ENCODE measurements around the gene HECTD2.
"Not testable (repeated sequence)": the region's sequence is repeated elsewhere in the genome, so short reads cannot be mapped to it uniquely, and the experiment has no call there.

HECTD2 gene

GRCh38 chr10:91422915-91423314, 12.8 kb downstream of the HECTD2 start:
- H3K36me3 ChIP-seq (ENCODE audit: control insufficient read depth, insufficient read depth, low read length) = no peaks in the 10 kb centered on the region
- no peaks in the 10 kb centered on the region for H3K27me3 ChIP-seq (ENCODE audit: control insufficient read depth, insufficient read depth, low read length)
- H3K9ac ChIP-seq (ENCODE audit: low read length) = no peak overlapping the region
- H3K27ac ChIP-seq (ENCODE audit: low read depth, low read length) = no peak overlapping the region
- H3K4me3 ChIP-seq (ENCODE audit: low read length) = no peak overlapping the region
- H3K4me1 ChIP-seq (ENCODE audit: control insufficient read depth, insufficient read depth, low read length) = no peaks in the 10 kb centered on the region

DNA sequence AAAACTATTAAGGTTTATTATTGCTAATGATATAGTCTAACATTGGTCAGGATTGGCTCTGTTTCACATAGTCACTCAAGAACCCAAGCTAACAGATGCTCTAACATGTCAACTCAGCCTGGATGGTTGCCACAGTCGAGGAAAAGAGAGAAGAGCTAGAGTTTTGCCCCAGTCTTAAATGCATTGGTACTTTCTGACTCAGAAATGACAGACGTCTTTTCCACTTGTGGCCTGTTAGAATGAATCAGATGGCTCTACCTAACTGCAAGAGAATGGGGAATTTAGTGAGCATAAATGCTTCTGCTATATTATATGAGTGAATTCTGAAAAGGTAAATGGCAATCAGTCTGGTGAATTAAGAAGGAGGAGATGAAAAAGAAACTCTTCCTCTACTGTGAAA, 13.9 kb downstream of the HECTD2 start:
- no peak overlapping the region for H3K27ac ChIP-seq (ENCODE audit: low read depth, low read length)
- H3K27me3 ChIP-seq (ENCODE audit: control insufficient read depth, insufficient read depth, low read length) = no peaks in the 10 kb centered on the region
- H3K36me3 ChIP-seq (ENCODE audit: control insufficient read depth, insufficient read depth, low read length) = no peaks in the 10 kb centered on the region
- no peak overlapping the region for H3K9ac ChIP-seq (ENCODE audit: low read length)
- H3K4me1 ChIP-seq (ENCODE audit: control insufficient read depth, insufficient read depth, low read length) = no peaks in the 10 kb centered on the region
- no peak overlapping the region for H3K4me3 ChIP-seq (ENCODE audit: low read length)

DNA sequence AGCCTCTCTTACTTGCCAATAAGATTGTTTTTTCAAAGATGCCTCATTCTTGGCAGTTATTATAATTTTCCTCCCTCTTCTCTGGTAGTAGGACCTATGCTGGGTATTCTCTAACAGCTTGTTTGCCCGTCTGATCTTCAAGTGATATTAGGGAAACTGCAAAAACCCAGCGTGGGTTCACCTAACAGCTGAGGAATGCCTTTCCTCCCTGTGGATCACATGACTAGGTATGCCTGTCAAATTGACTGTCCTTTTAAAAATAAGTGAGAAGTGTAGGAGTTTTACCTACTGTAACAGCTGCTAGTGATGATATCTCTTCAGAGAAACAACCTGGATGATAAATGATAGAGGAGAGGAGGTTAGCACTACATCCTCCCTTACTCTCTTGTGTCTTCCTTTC, 22.0 kb downstream of the HECTD2 start:
- no peak overlapping the region for H3K27ac ChIP-seq (ENCODE audit: low read depth, low read length)
- H3K27me3 ChIP-seq (ENCODE audit: control insufficient read depth, insufficient read depth, low read length) = no peaks in the 10 kb centered on the region
- H3K4me1 ChIP-seq (ENCODE audit: control insufficient read depth, insufficient read depth, low read length) = no peaks in the 10 kb centered on the region
- no peaks in the 10 kb centered on the region for H3K36me3 ChIP-seq (ENCODE audit: control insufficient read depth, insufficient read depth, low read length)
- H3K4me3 ChIP-seq (ENCODE audit: low read length) = no peak overlapping the region
- H3K9ac ChIP-seq (ENCODE audit: low read length) = no peak overlapping the region

DNA sequence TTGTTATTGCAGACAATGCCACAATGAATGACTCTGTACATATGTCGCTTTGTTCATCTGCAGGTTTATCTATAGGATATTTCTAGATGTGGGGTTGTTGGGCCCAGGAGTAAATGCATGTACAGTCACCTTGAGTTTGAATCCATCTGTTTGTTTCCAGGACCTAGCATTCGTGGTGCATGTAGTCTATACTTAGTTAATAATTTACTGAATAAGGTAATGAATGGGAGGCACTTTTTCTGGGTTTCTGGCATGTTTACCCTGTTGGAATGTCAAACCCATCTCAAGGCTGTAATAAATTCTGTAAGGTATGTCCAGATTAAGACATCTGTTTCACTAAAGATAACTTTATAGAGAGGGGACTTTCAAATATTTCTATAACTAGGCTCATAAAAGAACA, 23.5 kb downstream of the HECTD2 start:
- H3K9ac ChIP-seq (ENCODE audit: low read length) = no peak overlapping the region
- no peaks in the 10 kb centered on the region for H3K36me3 ChIP-seq (ENCODE audit: control insufficient read depth, insufficient read depth, low read length)
- no peaks in the 10 kb centered on the region for H3K4me1 ChIP-seq (ENCODE audit: control insufficient read depth, insufficient read depth, low read length)
- H3K27me3 ChIP-seq (ENCODE audit: control insufficient read depth, insufficient read depth, low read length) = no peaks in the 10 kb centered on the region
- no peak overlapping the region for H3K4me3 ChIP-seq (ENCODE audit: low read length)
- no peak overlapping the region for H3K27ac ChIP-seq (ENCODE audit: low read depth, low read length)

DNA sequence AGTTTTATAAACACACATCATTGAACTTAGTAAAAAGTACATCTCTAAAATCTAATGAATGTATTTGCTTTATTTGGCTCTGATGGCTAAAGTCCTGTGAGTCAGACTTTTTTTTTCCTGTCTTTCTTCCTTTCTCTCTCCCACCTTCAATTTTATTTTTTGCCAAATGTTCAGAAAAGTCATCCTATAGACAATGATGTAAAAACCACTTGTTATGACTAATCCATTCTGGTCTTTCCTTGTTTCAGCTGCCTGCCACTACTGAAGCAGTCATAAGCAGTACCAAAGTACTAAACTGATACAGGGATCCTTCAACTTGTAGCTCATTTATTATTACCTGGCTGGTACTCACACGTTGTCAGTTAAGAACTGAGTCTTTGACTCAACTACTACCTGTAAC, 23.9 kb downstream of the HECTD2 start:
- no peaks in the 10 kb centered on the region for H3K36me3 ChIP-seq (ENCODE audit: control insufficient read depth, insufficient read depth, low read length)
- H3K27me3 ChIP-seq (ENCODE audit: control insufficient read depth, insufficient read depth, low read length) = no peaks in the 10 kb centered on the region
- H3K4me3 ChIP-seq (ENCODE audit: low read length) = no peak overlapping the region
- no peak overlapping the region for H3K9ac ChIP-seq (ENCODE audit: low read length)
- H3K27ac ChIP-seq (ENCODE audit: low read depth, low read length) = no peak overlapping the region
- H3K4me1 ChIP-seq (ENCODE audit: control insufficient read depth, insufficient read depth, low read length) = no peaks in the 10 kb centered on the region

GRCh38 chr10:91435241-91435640, 25.1 kb downstream of the HECTD2 start:
- H3K9ac ChIP-seq (ENCODE audit: low read length) = no peak overlapping the region
- H3K27ac ChIP-seq (ENCODE audit: low read depth, low read length) = no peak overlapping the region
- no peaks in the 10 kb centered on the region for H3K4me1 ChIP-seq (ENCODE audit: control insufficient read depth, insufficient read depth, low read length)
- no peaks in the 10 kb centered on the region for H3K27me3 ChIP-seq (ENCODE audit: control insufficient read depth, insufficient read depth, low read length)
- H3K36me3 ChIP-seq (ENCODE audit: control insufficient read depth, insufficient read depth, low read length) = no peaks in the 10 kb centered on the region
- H3K4me3 ChIP-seq (ENCODE audit: low read length) = no peak overlapping the region

DNA sequence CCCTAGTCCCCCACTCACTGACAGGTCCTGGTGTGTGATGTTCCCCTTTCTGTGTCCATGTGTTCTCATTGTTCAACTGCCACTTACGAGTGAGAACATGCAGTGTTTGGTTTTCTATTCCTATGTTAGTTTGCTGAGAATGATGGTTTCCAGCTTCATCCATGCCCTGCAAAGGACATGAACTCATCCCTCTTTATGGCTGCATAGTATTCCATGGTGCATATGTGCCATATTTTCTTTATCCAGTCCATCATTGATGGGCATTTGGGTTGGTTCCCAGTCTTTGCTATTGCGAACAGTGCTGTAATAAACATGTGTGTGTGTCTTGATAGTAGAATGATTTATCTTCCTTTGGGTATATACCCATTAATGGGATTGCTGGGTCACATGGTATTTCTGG, 28.1 kb downstream of the HECTD2 start:
- H3K9ac ChIP-seq (ENCODE audit: low read length); H3K4me1 ChIP-seq (ENCODE audit: control insufficient read depth, insufficient read depth, low read length); H3K27ac ChIP-seq (ENCODE audit: low read depth, low read length); H3K27me3 ChIP-seq (ENCODE audit: control insufficient read depth, insufficient read depth, low read length); H3K36me3 ChIP-seq (ENCODE audit: control insufficient read depth, insufficient read depth, low read length); H3K4me3 ChIP-seq (ENCODE audit: low read length): not testable (repeated sequence)

- Histone ChIP-seq H3K27me3 (ENCODE audit: control insufficient read depth, insufficient read depth, low read length) (no peaks in the 10 kb centered on the region), H3K4me3 (ENCODE audit: low read length) (no peak overlapping the region), H3K27ac (ENCODE audit: low read depth, low read length) (no peak overlapping the region), H3K9ac (ENCODE audit: low read length) (no peak overlapping the region), H3K4me1 (ENCODE audit: control insufficient read depth, insufficient read depth, low read length) (no peaks in the 10 kb centered on the region), H3K36me3 (ENCODE audit: control insufficient read depth, insufficient read depth, low read length) (no peaks in the 10 kb centered on the region)
These were observed 34.4 kb downstream of the HECTD2 start for GRCh38 chr10:91444211-91445182.

DNA sequence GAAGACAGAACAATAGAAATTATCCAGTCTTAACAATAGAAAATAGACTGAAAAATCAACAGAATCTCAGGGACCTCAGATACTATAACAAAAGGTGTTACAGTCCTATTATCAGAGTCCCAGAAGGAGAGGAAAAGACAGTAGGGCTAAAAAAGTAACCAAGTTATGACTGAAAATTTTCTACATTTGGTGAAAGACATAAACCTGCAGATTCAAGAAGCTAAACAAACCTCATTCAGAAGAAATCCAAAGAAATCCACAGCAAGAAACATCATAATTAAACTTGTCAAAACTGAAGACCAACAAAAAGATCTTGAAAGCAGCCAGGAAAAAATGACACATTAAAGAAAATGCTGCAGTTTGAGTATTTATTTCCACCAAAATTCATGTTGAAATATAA, 41.9 kb downstream of the HECTD2 start:
- no peak overlapping the region for H3K27ac ChIP-seq (ENCODE audit: low read depth, low read length)
- no peaks in the 10 kb centered on the region for H3K4me1 ChIP-seq (ENCODE audit: control insufficient read depth, insufficient read depth, low read length)
- H3K36me3 ChIP-seq (ENCODE audit: control insufficient read depth, insufficient read depth, low read length) = no peaks in the 10 kb centered on the region
- no peak overlapping the region for H3K4me3 ChIP-seq (ENCODE audit: low read length)
- H3K9ac ChIP-seq (ENCODE audit: low read length) = no peak overlapping the region
- H3K27me3 ChIP-seq (ENCODE audit: control insufficient read depth, insufficient read depth, low read length) = no peaks in the 10 kb centered on the region

DNA sequence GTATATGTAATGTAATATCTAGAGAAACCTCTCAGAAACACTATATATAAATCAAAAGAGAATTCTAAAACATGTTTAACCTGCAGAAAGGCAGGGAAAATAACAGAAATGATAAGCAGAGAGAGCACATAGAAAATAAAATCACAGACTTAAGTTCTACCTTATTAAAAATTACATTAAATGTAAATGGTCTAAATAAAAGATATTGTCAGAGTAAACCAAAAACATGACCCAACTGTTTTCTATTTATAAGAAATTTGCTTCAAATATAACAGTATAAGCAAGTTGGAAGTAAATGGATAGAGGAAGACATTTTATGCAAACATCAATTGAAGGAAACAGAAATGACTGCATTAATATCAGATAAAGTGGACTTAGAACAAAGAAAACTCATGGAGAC, 43.4 kb downstream of the HECTD2 start:
- Histone ChIP-seq H3K36me3 (ENCODE audit: control insufficient read depth, insufficient read depth, low read length) (no peaks in the 10 kb centered on the region), H3K4me3 (ENCODE audit: low read length) (no peak overlapping the region), H3K27ac (ENCODE audit: low read depth, low read length) (no peak overlapping the region), H3K4me1 (ENCODE audit: control insufficient read depth, insufficient read depth, low read length) (no peaks in the 10 kb centered on the region), H3K9ac (ENCODE audit: low read length) (no peak overlapping the region), H3K27me3 (ENCODE audit: control insufficient read depth, insufficient read depth, low read length) (no peaks in the 10 kb centered on the region)

DNA sequence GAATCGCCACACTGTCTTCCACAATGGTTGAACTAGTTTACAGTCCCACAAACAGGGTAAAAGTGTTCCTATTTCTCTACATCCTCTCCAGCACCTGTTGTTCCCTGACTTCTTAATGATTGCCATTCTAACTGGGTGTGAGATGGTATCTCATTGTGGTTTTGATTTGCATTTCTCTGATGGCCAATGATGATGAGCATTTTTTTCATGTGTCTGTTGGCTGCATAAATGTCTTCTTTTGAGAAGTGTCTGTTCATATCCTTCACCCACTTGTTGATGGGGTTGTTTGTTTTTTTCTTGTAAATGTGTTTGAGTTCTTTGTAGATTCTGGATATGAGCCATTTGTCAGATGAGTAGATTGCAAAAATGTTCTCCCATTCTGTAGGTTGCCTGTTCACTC, 45.0 kb downstream of the HECTD2 start:
- H3K36me3 ChIP-seq (ENCODE audit: control insufficient read depth, insufficient read depth, low read length); H3K4me1 ChIP-seq (ENCODE audit: control insufficient read depth, insufficient read depth, low read length); H3K27me3 ChIP-seq (ENCODE audit: control insufficient read depth, insufficient read depth, low read length); H3K27ac ChIP-seq (ENCODE audit: low read depth, low read length); H3K4me3 ChIP-seq (ENCODE audit: low read length); H3K9ac ChIP-seq (ENCODE audit: low read length): not testable (repeated sequence)

GRCh38 chr10:91460681-91461080, 50.5 kb downstream of the HECTD2 start:
- Histone ChIP-seq H3K4me1 (ENCODE audit: control insufficient read depth, insufficient read depth, low read length) (no peaks in the 10 kb centered on the region), H3K9ac (ENCODE audit: low read length) (no peak overlapping the region), H3K36me3 (ENCODE audit: control insufficient read depth, insufficient read depth, low read length) (no peaks in the 10 kb centered on the region), H3K27me3 (ENCODE audit: control insufficient read depth, insufficient read depth, low read length) (no peaks in the 10 kb centered on the region), H3K4me3 (ENCODE audit: low read length) (no peak overlapping the region), H3K27ac (ENCODE audit: low read depth, low read length) (no peak overlapping the region)

DNA sequence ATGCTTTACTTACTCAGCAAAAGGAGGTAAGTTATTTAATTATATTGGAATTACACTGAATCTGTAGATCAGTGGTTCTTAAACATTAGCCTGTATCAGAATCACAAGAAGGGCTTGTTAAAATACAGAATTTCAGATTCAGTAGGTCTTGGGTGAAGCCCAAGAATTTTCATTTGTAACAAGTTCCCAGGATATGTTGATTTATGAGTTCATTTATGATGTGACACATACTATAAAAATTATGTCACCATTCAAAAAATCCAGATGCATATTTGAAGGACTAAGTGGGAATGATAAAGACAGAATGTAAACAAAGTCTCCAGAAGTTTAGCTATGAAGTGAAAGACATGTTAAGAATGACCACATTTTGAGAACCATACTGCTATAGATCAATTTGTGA, 52.3 kb downstream of the HECTD2 start:
- H3K9ac ChIP-seq (ENCODE audit: low read length) = no peak overlapping the region
- peaks cover 3% of the 10 kb centered on the region for H3K36me3 ChIP-seq (ENCODE audit: control insufficient read depth, insufficient read depth, low read length)
- H3K27ac ChIP-seq (ENCODE audit: low read depth, low read length) = no peak overlapping the region
- no peak overlapping the region for H3K4me3 ChIP-seq (ENCODE audit: low read length)
- no peaks in the 10 kb centered on the region for H3K4me1 ChIP-seq (ENCODE audit: control insufficient read depth, insufficient read depth, low read length)
- no peaks in the 10 kb centered on the region for H3K27me3 ChIP-seq (ENCODE audit: control insufficient read depth, insufficient read depth, low read length)
